NOMO-1 treated with dmso at 0.1 percent for 144 hours (cell line): ENCODE data around the gene LRRN3.

Experiments used
- DNase-seq: peaks from one replicate; lab custom pipeline; 2025; ENCODE audit not compliant: unreplicated experiment; lab: John Stamatoyannopoulos, UW

The LRRN3 gene

GRCh38 chr7:111162692-111163091 lies 71.8 kb downstream of the LRRN3 start:
- no peak for DNase-seq

GRCh38 chr7:111164442-111164841 lies 73.5 kb downstream of the LRRN3 start:
- no peak for DNase-seq

GRCh38 chr7:111168182-111168581 lies 77.3 kb downstream of the LRRN3 start:
- DNase-seq, result no peak

DNA sequence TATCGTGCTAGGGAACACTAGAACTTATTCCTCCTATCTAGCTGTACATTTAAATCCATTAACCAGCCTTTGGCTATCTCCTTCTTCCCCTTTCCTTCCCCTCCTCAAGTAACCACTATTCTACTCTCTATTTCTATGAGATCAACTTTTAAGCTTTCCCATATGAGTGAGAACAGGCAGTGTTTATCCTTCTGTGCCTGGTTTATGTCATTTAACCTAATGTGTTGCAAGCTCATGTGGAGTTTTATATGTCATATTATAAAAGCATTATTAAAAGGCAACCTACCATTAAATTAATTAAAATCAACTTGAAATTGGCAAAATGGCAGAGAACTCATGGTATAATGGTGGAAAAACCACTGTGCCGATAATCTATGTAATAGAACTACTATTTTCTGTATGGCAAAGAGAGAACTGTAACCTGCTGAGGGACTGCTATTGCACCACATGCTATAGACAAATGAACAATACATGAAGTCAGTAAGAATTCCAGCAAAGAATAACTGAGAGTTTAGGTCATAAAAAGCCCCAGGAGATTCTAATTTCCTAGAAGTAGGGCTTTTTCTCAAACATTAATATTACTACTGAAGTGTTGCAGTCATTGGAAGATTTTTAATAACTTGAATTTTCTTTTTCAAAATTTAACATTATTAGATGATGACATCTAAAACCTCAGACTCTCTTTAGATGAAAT lies 81.8 kb downstream of the LRRN3 start:
- no peak for DNase-seq

DNA sequence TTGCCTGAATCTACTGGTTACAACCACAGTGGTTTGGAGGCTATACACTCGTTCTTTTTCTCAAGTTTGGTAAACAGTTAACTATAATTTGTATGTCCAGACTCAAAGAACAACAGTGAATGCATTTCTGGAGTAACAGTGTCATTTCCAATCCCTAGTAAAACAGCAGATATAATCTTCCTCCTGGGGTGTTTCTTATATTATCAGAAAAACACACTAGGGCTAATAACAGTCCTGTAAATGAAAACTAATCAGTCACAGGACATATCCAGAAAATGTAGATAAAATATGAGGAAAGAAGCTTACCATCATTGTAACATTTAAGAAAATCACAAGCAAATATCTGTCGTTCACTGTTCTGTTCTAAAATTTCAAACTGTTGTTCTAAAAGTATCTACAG lies 82.6 kb downstream of the LRRN3 start:
- no peak for DNase-seq

DNA sequence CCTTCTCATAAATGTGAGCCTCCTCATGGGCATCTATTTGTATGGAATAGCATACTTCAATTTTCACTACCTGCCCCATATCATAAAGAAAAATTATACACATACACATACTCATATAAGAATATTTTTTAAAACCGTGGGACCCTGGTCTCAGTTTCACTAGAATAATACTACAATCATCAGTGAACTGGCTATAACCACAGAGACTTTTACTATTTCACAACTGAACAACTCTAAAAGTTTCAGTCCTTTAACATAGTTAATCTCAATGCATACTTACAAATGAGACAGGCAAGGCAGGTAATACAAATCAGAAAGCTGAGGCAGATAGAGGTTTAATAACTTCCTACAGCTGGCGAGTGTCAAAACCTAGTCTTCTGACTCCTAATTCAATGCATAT lies 83.1 kb downstream of the LRRN3 start:
- DNase-seq, result no peak

- DNase-seq, result no peak
Observed at GRCh38 chr7:111174510-111174909, 83.6 kb downstream of the LRRN3 start.
